Activated B cell treated with CpG ODN at 0.5 μM for 24 hours (primary cell): ENCODE data around the gene PIP5K1C. TPM values are rescaled to one million over a fixed set of nuclear protein-coding genes. Genes with fewer than 3 reads are reported as not detected.
"Not testable (repeated sequence)": the region's sequence is repeated elsewhere in the genome, so short reads cannot be mapped to it uniquely, and the experiment has no call there.

Experiments used
- ATAC-seq: fragments of 200-7000 bp; cut with Tn5 transposase; one replicate; pipeline ENCODE4 v1.10.0; 2021; ENCODE audit warnings: low read depth, mild to moderate bottlenecking, moderate library complexity
- CTCF ChIA-PET: fragments of 350-600 bp; sonication (Branson Sonifier 250); formaldehyde crosslinking; loops from one replicate; lab custom pipeline; 2021; ENCODE audit warnings: antibody characterized with exemption; lab: Charles Lee
- POLR2A ChIA-PET: fragments of 350-600 bp; sonication (Branson Sonifier 250); formaldehyde crosslinking; loops from one replicate; lab custom pipeline; 2021; ENCODE audit warnings: antibody characterized with exemption; lab: Charles Lee
- DNase-seq: peaks from one replicate; pipeline ENCODE4 v3.0.0; 2022
- H3K27ac Mint-ChIP-seq: one replicate; pipeline ENCODE4 v1.8.0; 2020; ENCODE audit warnings: mixed read lengths
- H3K27me3 Mint-ChIP-seq: one replicate; pipeline ENCODE4 v1.8.0; 2021; ENCODE audit warnings: mixed read lengths
- H3K36me3 Mint-ChIP-seq: one replicate; pipeline ENCODE4 v1.8.0; 2021; ENCODE audit warnings: low read depth, mixed read lengths
- H3K4me1 Mint-ChIP-seq: one replicate; pipeline ENCODE4 v1.8.0; 2021; ENCODE audit warnings: mixed read lengths
- H3K4me3 Mint-ChIP-seq: one replicate; pipeline ENCODE4 v1.8.0; 2020; ENCODE audit warnings: mild to moderate bottlenecking, mixed read lengths
- H3K9me3 Mint-ChIP-seq: one replicate; pipeline ENCODE4 v1.8.0; 2020; ENCODE audit warnings: mixed read lengths
- intact Hi-C: fragments of 100-400 bp; cut with micrococcal nuclease; formaldehyde crosslinking; loops from one replicate; pipeline ENCODE4 v1.15.1; 2024
- total RNA-seq: library from RNA; stranded (reverse); gene quantifications from 2 replicates; pipeline ENCODE4 v1.2.3, GENCODE V29; 2022
- TF ChIP-seq, protein P1 (sequence below): fragments of 200-600 bp; IDR thresholded peaks from one replicate; pipeline ENCODE4 v1.8.0; 2022; ENCODE audit warnings: antibody characterized with exemption, mild to moderate bottlenecking

Gene PIP5K1C
- total RNA-seq, 1 donor from 2014 or later = 31.1 TPM

DNA sequence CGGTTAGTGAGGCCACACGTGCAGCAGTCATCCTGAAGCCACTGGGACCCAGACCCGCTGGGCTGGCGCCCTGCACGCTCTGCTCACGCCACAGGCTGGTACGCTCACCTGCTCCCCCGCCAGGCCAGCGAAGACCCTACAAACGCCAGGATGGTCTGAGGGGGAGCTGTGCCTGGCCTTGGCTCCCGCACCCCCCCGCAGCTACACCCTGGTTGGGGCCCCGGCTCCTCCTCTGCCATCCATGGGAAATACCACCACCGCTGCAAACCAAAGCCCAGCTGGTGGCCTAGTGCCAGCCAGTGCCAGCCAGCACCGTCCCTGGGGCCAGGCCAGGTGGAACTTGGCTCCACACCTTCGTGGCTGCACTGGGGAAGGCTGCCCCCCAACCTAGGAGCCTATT lies 50.4 kb downstream of the PIP5K1C start:
- H3K4me3 Mint-ChIP-seq = no peak overlapping the region
- H3K36me3 Mint-ChIP-seq = peaks cover 29% of the 10 kb centered on the region
- DNase-seq (no peak), ATAC-seq (no peak)
- CTCF ChIA-PET = no interaction called here
- H3K4me1 Mint-ChIP-seq = no peaks in the 10 kb centered on the region
- TF ChIP-seq, protein P1, sequence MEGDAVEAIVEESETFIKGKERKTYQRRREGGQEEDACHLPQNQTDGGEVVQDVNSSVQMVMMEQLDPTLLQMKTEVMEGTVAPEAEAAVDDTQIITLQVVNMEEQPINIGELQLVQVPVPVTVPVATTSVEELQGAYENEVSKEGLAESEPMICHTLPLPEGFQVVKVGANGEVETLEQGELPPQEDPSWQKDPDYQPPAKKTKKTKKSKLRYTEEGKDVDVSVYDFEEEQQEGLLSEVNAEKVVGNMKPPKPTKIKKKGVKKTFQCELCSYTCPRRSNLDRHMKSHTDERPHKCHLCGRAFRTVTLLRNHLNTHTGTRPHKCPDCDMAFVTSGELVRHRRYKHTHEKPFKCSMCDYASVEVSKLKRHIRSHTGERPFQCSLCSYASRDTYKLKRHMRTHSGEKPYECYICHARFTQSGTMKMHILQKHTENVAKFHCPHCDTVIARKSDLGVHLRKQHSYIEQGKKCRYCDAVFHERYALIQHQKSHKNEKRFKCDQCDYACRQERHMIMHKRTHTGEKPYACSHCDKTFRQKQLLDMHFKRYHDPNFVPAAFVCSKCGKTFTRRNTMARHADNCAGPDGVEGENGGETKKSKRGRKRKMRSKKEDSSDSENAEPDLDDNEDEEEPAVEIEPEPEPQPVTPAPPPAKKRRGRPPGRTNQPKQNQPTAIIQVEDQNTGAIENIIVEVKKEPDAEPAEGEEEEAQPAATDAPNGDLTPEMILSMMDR = no peak
- H3K27me3 Mint-ChIP-seq = no peaks in the 10 kb centered on the region
- intact Hi-C loops = no loop called here
- no peak overlapping the region for H3K27ac Mint-ChIP-seq
- H3K9me3 Mint-ChIP-seq = no peaks in the 10 kb centered on the region
- POLR2A ChIA-PET = no interaction called here

- H3K4me3 Mint-ChIP-seq = no peak overlapping the region
- H3K27me3 Mint-ChIP-seq = no peaks in the 10 kb centered on the region
- H3K9me3 Mint-ChIP-seq = no peaks in the 10 kb centered on the region
- H3K4me1 Mint-ChIP-seq = no peaks in the 10 kb centered on the region
- intact Hi-C loops = no loop called here
- TF ChIP-seq, protein P1 = no peak
- H3K36me3 Mint-ChIP-seq = peaks cover 34% of the 10 kb centered on the region
- H3K27ac Mint-ChIP-seq = no peak overlapping the region
- ChIA-PET CTCF (no interaction called here), POLR2A (no interaction called here)
- DNase-seq (no peak), ATAC-seq (no peak)
Observed at GRCh38 chr19:3648037-3648905, 52.0 kb downstream of the PIP5K1C start.

DNA sequence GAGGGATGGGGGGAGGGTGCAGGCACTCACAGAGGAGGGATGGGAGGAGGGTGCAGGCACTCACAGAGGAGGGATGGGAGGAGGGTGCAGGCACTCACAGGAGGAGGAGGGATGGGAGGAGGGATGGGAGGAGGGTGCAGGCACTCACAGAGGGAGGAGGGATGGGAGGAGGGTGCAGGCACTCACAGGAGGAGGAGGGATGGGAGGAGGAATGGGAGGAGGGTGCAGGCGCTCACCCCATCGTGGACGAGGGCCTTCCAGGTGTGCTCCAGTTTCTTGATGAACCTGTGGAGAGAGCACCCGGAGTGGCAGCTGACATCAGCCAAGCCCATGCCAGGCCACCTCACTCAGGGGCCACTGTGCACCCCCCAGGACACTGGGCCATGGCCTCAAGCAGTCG lies 53.2 kb downstream of the PIP5K1C start:
- H3K9me3 Mint-ChIP-seq, DNase-seq, ATAC-seq, POLR2A ChIA-PET, CTCF ChIA-PET, H3K27ac Mint-ChIP-seq, H3K4me3 Mint-ChIP-seq, H3K27me3 Mint-ChIP-seq, H3K4me1 Mint-ChIP-seq, intact Hi-C loops: not testable (repeated sequence)
- peaks cover 34% of the 10 kb centered on the region for H3K36me3 Mint-ChIP-seq

- no peaks in the 10 kb centered on the region for H3K4me1 Mint-ChIP-seq
- no peaks in the 10 kb centered on the region for H3K9me3 Mint-ChIP-seq
- no peak for ATAC-seq
- ChIA-PET CTCF (no interaction called here), POLR2A (no interaction called here)
- H3K27ac Mint-ChIP-seq = no peak overlapping the region
- no peak for DNase-seq
- no peaks in the 10 kb centered on the region for H3K27me3 Mint-ChIP-seq
- TF ChIP-seq, protein P1 = no peak
- peaks cover 37% of the 10 kb centered on the region for H3K36me3 Mint-ChIP-seq
- H3K4me3 Mint-ChIP-seq = no peak overlapping the region
- intact Hi-C loops = no loop called here
Observed at GRCh38 chr19:3646336-3647092, 53.8 kb downstream of the PIP5K1C start.

DNA sequence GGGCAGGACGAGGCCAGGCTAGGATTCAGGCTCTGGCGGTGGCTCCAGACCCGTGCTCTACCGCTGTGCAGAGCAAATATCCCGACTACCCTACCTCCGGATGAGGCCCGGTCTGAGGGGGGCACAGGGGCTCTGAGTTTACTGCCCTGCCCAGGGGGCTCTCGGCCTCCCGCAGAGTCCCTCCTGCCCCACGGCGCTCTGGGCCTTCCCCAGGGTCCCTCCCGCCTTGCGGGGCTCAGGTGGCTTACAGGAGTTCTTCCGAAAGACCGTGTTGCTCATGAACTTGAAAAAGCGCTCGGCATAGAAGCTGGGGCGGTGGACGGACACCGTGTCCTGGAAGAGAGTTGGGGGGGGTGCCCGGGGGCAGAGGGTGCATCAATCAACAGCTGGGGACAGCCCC lies 54.5 kb downstream of the PIP5K1C start:
- ChIA-PET CTCF (no interaction called here), POLR2A (interaction anchor here (0.6 kb wide), 1 partner anchor 379 kb away, joined by 5 read pairs; no protein-coding TSS in a partner anchor)
- TF ChIP-seq, protein P1 = no peak
- Mint-ChIP-seq H3K27ac (no peak overlapping the region), H3K36me3 (peaks cover 36% of the 10 kb centered on the region), H3K27me3 (no peaks in the 10 kb centered on the region), H3K4me1 (no peaks in the 10 kb centered on the region), H3K9me3 (no peaks in the 10 kb centered on the region), H3K4me3 (no peak overlapping the region)
- intact Hi-C loops = no loop called here
- no peak for DNase-seq
- ATAC-seq = no peak
